GM19099 (cell line): Measurements from ENCODE around the gene CYP2W1.

Experiments
- POLR2A ChIP-seq: IDR thresholded peaks from 3 replicates; pipeline ENCODE4 v1.6.1; 2011; ENCODE audit warnings: low read depth; ENCODE audit not compliant: insufficient read length; ENCODE audit errors: extremely low read depth

Gene CYP2W1

GRCh38 chr7:992709-993607 is 10.0 kb downstream of the CYP2W1 start:
- TF ChIP-seq POLR2A: no peak

GRCh38 chr7:994592-995308 is 11.8 kb downstream of the CYP2W1 start:
- TF ChIP-seq POLR2A: no peak

- no peak for TF ChIP-seq POLR2A
These were observed 12.6 kb downstream of the CYP2W1 start for GRCh38 chr7:995571-995970.

- TF ChIP-seq POLR2A: no peak
These were observed 13.3 kb downstream of the CYP2W1 start for GRCh38 chr7:996079-996872.

- TF ChIP-seq POLR2A: no peak
These were observed 14.7 kb downstream of the CYP2W1 start for GRCh38 chr7:997404-998395.

- TF ChIP-seq POLR2A: no peak
These were observed 16.3 kb downstream of the CYP2W1 start for GRCh38 chr7:999149-999879.

GRCh38 chr7:999941-1000935 is 17.3 kb downstream of the CYP2W1 start:
- TF ChIP-seq POLR2A: no peak

- TF ChIP-seq POLR2A: no peak
These were observed 21.3 kb downstream of the CYP2W1 start for GRCh38 chr7:1004018-1004852.

GRCh38 chr7:1005303-1005702 is 22.3 kb downstream of the CYP2W1 start:
- no peak for TF ChIP-seq POLR2A

GRCh38 chr7:1007901-1008300 is 24.9 kb downstream of the CYP2W1 start:
- TF ChIP-seq POLR2A: no peak

- TF ChIP-seq POLR2A: no peak
These were observed 25.9 kb downstream of the CYP2W1 start for GRCh38 chr7:1008733-1009363.
